Caco-2 (cell line): ENCODE data around the gene PRKAR2B. TPM values are rescaled to one million over a fixed set of nuclear protein-coding genes. Genes with fewer than 3 reads are reported as not detected.
A peak's percentile ranks its signal among the peaks of the same experiment; 100 is the strongest.
"Not testable (repeated sequence)": the region's sequence is repeated elsewhere in the genome, so short reads cannot be mapped to it uniquely, and the experiment has no call there.

Experiments
- BruUV-seq: library from RNA; stranded (reverse); fragments of 400-500 nt; replicated peaks from 2 replicates; lab custom pipeline; 2021; lab: Mats Ljungman, UMichigan
- CTCF ChIA-PET: fragments of 300-600 bp; sonication (Branson Sonifier 250); formaldehyde crosslinking; loops from one replicate; lab custom pipeline; 2022; ENCODE audit warnings: antibody characterized with exemption; lab: Charles Lee
- POLR2A ChIA-PET: fragments of 300-600 bp; sonication (Branson Sonifier 250); formaldehyde crosslinking; loops from one replicate; lab custom pipeline; 2022; ENCODE audit warnings: antibody characterized with exemption; lab: Charles Lee
- DNase-seq, 2 experiments: peaks; one replicate each; pipeline versions ENCODE4 v3.0.0 to v3.0.0-alpha.2; 2020 to 2022
- H3K27me3 ChIP-seq: replicated peaks from 2 replicates; pipeline ENCODE4 v1.6.0; 2011; ENCODE audit warnings: low read length; ENCODE audit not compliant: control insufficient read depth, insufficient read depth
- H3K36me3 ChIP-seq: 2 replicates; pipeline ENCODE4 v1.5.1; 2011; ENCODE audit warnings: low read length; ENCODE audit not compliant: control insufficient read depth, insufficient read depth
- H3K4me1 ChIP-seq: fragments of 250-450 bp; sonication (Bioruptor Pico); 2 replicates; pipeline ENCODE4 v1.5.1; 2020; ENCODE audit warnings: mild to moderate bottlenecking
- H3K4me3 ChIP-seq: 2 replicates; pipeline ENCODE4 v1.5.1; 2011; ENCODE audit warnings: low read depth, mild to moderate bottlenecking, control low read depth, low read length
- H3K9me3 ChIP-seq: fragments of 250-450 bp; sonication (Bioruptor Pico); 2 replicates; pipeline ENCODE4 v1.5.1; 2020; ENCODE audit warnings: mild to moderate bottlenecking, moderate library complexity
- H3K27ac Mint-ChIP-seq: one replicate; pipeline ENCODE4 v1.8.0; 2022; ENCODE audit warnings: mixed read lengths; ENCODE audit not compliant: unreplicated experiment
- H3K27me3 Mint-ChIP-seq: one replicate; pipeline ENCODE4 v1.8.0; 2022; ENCODE audit warnings: mixed read lengths; ENCODE audit not compliant: insufficient read depth, unreplicated experiment
- H3K36me3 Mint-ChIP-seq: one replicate; pipeline ENCODE4 v1.8.0; 2022; ENCODE audit warnings: mild to moderate bottlenecking, mixed read lengths; ENCODE audit not compliant: insufficient read depth, unreplicated experiment
- H3K4me1 Mint-ChIP-seq: one replicate; pipeline ENCODE4 v1.8.0; 2022; ENCODE audit warnings: low read depth, mixed read lengths; ENCODE audit not compliant: unreplicated experiment
- H3K4me3 Mint-ChIP-seq: one replicate; pipeline ENCODE4 v1.8.0; 2022; ENCODE audit warnings: mild to moderate bottlenecking, moderate library complexity, mixed read lengths; ENCODE audit not compliant: unreplicated experiment
- H3K9me3 Mint-ChIP-seq: one replicate; pipeline ENCODE4 v1.8.0; 2022; ENCODE audit warnings: mixed read lengths; ENCODE audit not compliant: unreplicated experiment
- CTCF ChIP-seq, 2 experiments: fragments of 200-600 bp in 1 of 2; IDR thresholded peaks; 1 replicate in 1 of 2; 2 replicates in 1 of 2; pipeline versions ENCODE4 v1.5.1 to v1.8.0; 2011 to 2022; ENCODE audit warnings: antibody characterized with exemption in 1 of 2, control low read depth in 1 of 2, inconsistent platforms in 1 of 2, low read depth in 1 of 2, low read length in 1 of 2, mild to moderate bottlenecking in 1 of 2, moderate library complexity in 1 of 2; ENCODE audit not compliant: insufficient read depth in 1 of 2, severe bottlenecking in 1 of 2, unreplicated experiment in 1 of 2
- intact Hi-C: fragments of 100-400 bp; cut with micrococcal nuclease; formaldehyde crosslinking; loops from one replicate; pipeline ENCODE4 v1.10.0; 2022; ENCODE audit not compliant: unreplicated experiment
- total RNA-seq: library from RNA; stranded (reverse); gene quantifications from 2 replicates; pipeline ENCODE4 v1.2.3, GENCODE V29; 2022

PRKAR2B gene
- total RNA-seq, 1 experiment from 2014 or later, result 0.07 TPM

DNA sequence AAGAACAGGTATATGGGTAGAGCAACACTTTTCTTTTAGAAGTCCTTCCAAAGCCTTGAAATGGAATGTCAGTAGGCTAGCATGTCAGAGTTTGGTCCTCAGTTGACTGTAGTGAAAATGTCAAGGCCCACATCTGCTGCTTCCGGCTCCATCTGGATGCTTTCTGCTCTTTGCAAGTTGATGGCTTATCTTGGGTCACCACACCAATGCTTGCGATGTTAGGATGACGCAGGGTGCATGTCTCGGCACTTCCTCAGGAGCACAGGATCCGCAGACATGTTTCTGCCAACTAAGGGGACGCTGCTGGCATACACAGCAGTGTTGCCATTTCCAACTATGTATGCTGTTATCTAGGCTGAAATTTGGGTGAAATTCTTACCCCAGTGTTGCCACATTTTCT is 110.3 kb downstream of the PRKAR2B start:
- BruUV-seq, result no TSS peak
- ChIA-PET POLR2A (no interaction called here), CTCF (no interaction called here)
- H3K9me3 ChIP-seq, result no peaks in the 10 kb centered on the region
- TF ChIP-seq CTCF (IDR thresholded peaks at IDR 0.05; ENCODE audit: insufficient read depth in 1 of 2, low read depth in 1 of 2, low read length in 1 of 2, severe bottlenecking in 1 of 2, unreplicated experiment in 1 of 2), result no peak
- H3K27me3 ChIP-seq, result no peaks in the 10 kb centered on the region
- Mint-ChIP-seq H3K36me3 (no peaks in the 10 kb centered on the region), H3K27me3 (no peaks in the 10 kb centered on the region), H3K4me3 (no peak overlapping the region), H3K9me3 (no peaks in the 10 kb centered on the region), H3K4me1 (peaks cover 7% of the 10 kb centered on the region), H3K27ac (no peak overlapping the region)
- DNase-seq, result no peak
- no peaks in the 10 kb centered on the region for H3K4me1 ChIP-seq
- intact Hi-C loops, result no loop called here
- no peak overlapping the region for H3K4me3 ChIP-seq
- no peaks in the 10 kb centered on the region for H3K36me3 ChIP-seq

- intact Hi-C loops, H3K27ac Mint-ChIP-seq, DNase-seq, H3K36me3 ChIP-seq, H3K9me3 Mint-ChIP-seq, H3K4me1 Mint-ChIP-seq, H3K9me3 ChIP-seq, H3K4me3 Mint-ChIP-seq, BruUV-seq, H3K36me3 Mint-ChIP-seq, CTCF ChIA-PET, H3K4me1 ChIP-seq, H3K27me3 ChIP-seq, H3K27me3 Mint-ChIP-seq, H3K4me3 ChIP-seq: not testable (repeated sequence)
- POLR2A ChIA-PET, result interaction anchor here (0.6 kb wide), 1 partner anchor 14 kb away, joined by 3 read pairs; no protein-coding TSS in a partner anchor
Observed at GRCh38 chr7:107155726-107156125, 111.2 kb downstream of the PRKAR2B start.

GRCh38 chr7:107157091-107157490 is 112.6 kb downstream of the PRKAR2B start:
- no peaks in the 10 kb centered on the region for H3K36me3 ChIP-seq
- no peaks in the 10 kb centered on the region for H3K9me3 ChIP-seq
- POLR2A ChIA-PET, result no interaction called here
- no peak overlapping the region for H3K4me3 ChIP-seq
- Mint-ChIP-seq H3K36me3 (no peaks in the 10 kb centered on the region), H3K27me3 (no peaks in the 10 kb centered on the region), H3K4me3 (peak overlapping the region; percentile 23), H3K4me1 (peaks cover 4% of the 10 kb centered on the region), H3K27ac (no peak overlapping the region), H3K9me3 (no peaks in the 10 kb centered on the region)
- TF ChIP-seq CTCF (IDR thresholded peaks at IDR 0.05; ENCODE audit: insufficient read depth in 1 of 2, low read depth in 1 of 2, low read length in 1 of 2, severe bottlenecking in 1 of 2, unreplicated experiment in 1 of 2), result no peak
- DNase-seq, result no peak
- CTCF ChIA-PET, result no interaction called here
- no peaks in the 10 kb centered on the region for H3K4me1 ChIP-seq
- no TSS peak for BruUV-seq
- H3K27me3 ChIP-seq, result no peaks in the 10 kb centered on the region
- intact Hi-C loops, result no loop called here

GRCh38 chr7:107158028-107158427 is 113.5 kb downstream of the PRKAR2B start:
- ChIA-PET POLR2A (no interaction called here), CTCF (no interaction called here)
- Mint-ChIP-seq H3K36me3 (no peaks in the 10 kb centered on the region), H3K27ac (no peak overlapping the region), H3K9me3 (no peaks in the 10 kb centered on the region), H3K4me3 (no peak overlapping the region), H3K4me1 (no peaks in the 10 kb centered on the region), H3K27me3 (no peaks in the 10 kb centered on the region)
- no peaks in the 10 kb centered on the region for H3K9me3 ChIP-seq
- no peak overlapping the region for H3K4me3 ChIP-seq
- no peak for DNase-seq
- intact Hi-C loops, result no loop called here
- no TSS peak for BruUV-seq
- no peaks in the 10 kb centered on the region for H3K27me3 ChIP-seq
- no peaks in the 10 kb centered on the region for H3K36me3 ChIP-seq
- H3K4me1 ChIP-seq, result no peaks in the 10 kb centered on the region
- TF ChIP-seq CTCF (IDR thresholded peaks at IDR 0.05; ENCODE audit: insufficient read depth in 1 of 2, low read depth in 1 of 2, low read length in 1 of 2, severe bottlenecking in 1 of 2, unreplicated experiment in 1 of 2), result no peak
